B cell (primary cell): Measurements from ENCODE around the gene DDX23.
"Not testable (repeated sequence)": the region's sequence is repeated elsewhere in the genome, so short reads cannot be mapped to it uniquely, and the experiment has no call there.

Source experiments
- EZH2 ChIP-seq: IDR thresholded peaks from 2 replicates; pipeline ENCODE4 v1.6.1; 2012; ENCODE audit warnings: borderline replicate concordance, low read depth, mild to moderate bottlenecking, moderate library complexity, low read length; ENCODE audit not compliant: insufficient read depth, poor library complexity, severe bottlenecking
- TF ChIP-seq, protein P1 (sequence below): fragments of 200-600 bp; IDR thresholded peaks from one replicate; pipeline ENCODE4 v1.8.0; 2022; ENCODE audit warnings: antibody characterized with exemption, mild to moderate bottlenecking

DNA sequence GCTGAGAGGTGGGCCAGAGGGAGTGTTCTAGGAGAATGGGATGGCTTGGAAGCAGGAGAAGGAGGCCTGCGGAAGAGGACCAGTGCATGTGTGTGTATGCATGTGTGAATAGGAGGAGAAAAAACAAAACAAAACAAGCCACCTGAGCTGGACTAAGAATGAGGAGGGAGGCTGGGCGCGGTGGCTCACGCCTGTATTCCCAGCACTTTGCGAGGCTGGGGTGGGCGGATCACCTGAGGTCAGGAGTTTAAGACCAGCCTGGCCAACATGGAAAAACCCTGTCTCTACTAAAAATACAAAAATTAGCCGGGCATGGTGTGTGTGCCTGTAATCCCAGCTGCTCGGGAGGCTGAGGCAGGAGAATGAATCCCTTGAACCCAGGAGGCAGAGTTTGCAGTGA lies 21.6 kb upstream of the DDX23 start:
- TF ChIP-seq, protein P1, sequence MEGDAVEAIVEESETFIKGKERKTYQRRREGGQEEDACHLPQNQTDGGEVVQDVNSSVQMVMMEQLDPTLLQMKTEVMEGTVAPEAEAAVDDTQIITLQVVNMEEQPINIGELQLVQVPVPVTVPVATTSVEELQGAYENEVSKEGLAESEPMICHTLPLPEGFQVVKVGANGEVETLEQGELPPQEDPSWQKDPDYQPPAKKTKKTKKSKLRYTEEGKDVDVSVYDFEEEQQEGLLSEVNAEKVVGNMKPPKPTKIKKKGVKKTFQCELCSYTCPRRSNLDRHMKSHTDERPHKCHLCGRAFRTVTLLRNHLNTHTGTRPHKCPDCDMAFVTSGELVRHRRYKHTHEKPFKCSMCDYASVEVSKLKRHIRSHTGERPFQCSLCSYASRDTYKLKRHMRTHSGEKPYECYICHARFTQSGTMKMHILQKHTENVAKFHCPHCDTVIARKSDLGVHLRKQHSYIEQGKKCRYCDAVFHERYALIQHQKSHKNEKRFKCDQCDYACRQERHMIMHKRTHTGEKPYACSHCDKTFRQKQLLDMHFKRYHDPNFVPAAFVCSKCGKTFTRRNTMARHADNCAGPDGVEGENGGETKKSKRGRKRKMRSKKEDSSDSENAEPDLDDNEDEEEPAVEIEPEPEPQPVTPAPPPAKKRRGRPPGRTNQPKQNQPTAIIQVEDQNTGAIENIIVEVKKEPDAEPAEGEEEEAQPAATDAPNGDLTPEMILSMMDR: not testable (repeated sequence)
- not testable (repeated sequence) for TF ChIP-seq EZH2
